ENCODE data around the gene MAIP1.
"Not testable (repeated sequence)": the region's sequence is repeated elsewhere in the genome, so short reads cannot be mapped to it uniquely, and the experiment has no call there.

MAIP1 gene, protein sequence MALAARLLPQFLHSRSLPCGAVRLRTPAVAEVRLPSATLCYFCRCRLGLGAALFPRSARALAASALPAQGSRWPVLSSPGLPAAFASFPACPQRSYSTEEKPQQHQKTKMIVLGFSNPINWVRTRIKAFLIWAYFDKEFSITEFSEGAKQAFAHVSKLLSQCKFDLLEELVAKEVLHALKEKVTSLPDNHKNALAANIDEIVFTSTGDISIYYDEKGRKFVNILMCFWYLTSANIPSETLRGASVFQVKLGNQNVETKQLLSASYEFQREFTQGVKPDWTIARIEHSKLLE

DNA sequence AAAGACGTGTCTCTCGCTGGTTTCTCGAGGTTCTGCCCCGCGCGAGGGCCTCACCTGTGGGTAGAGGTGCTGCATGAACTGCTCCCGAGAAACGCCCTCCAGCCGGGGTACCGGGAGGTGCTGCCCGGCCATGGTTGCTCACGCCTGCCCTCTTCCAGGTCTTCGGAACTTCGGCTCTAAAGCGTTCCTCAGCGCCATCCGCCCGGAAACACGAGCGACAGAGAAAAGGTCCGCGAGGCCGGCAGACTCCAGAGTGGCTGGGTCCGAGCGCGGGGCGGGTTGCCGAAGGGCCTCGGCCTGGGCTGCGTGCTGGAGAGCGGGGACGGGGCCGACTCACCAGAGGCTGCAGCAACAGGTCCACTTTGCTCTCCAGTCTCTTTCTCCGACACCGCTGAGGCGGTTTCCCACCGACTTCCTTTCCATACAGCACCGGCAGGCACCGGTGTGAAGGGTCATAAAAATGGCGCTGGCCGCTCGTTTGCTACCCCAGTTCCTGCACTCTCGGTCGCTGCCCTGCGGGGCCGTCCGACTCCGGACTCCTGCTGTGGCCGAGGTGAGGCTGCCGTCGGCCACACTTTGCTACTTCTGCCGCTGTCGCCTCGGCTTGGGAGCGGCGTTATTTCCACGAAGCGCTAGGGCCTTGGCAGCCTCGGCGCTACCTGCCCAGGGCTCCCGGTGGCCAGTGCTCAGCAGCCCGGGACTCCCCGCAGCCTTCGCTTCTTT, at the start of gene MAIP1, which contains the start of gene TYW5:
TSS of gene MAIP1 (plus strand) at position 244 of the 723 bp plus-strand sequence. CDS start at position 461, 217 bp downstream.
TSS of gene TYW5 (minus strand) at position 153 of the 723 bp plus-strand sequence. CDS start at position 132, 21 bp downstream.
- peak; percentile 64 for DNase-seq (ENCODE audit: low read depth in 1 of 2, low spot score in 1 of 2)

DNA sequence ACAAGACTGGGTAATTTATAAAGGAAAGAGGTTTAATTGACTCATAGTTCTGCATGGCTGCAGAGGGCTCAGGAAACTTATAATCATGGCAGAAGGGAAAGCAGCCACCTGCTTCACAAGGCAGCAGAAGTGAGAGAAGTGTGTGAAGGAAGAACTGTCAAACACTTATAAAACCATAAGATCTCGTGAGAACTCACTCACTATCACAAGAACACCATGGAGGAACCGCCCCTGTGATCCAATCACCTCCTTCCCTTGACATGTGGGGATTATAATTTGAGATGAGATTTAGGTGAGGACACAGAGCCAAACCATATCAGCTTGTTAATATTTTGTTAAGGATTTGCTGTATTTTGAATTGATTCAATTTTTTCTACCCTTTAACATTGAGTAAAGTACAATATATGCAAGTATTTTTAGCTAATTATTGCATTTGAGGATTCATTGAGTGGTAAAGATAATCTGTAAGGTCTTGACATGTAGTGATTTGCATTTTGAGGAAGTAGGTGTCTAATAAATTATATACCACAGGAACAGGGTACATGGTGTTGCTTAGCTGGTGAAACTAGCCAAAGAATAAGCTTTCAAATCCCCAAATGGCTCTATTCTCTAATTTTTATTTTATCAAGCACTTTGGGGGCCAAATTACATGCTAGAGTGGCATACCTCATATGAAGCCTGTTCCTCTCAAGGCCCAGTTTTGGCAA, 48.2 kb upstream of the MAIP1 start:
- DNase-seq (ENCODE audit: low read depth in 1 of 2, low spot score in 1 of 2): no peak

DNA sequence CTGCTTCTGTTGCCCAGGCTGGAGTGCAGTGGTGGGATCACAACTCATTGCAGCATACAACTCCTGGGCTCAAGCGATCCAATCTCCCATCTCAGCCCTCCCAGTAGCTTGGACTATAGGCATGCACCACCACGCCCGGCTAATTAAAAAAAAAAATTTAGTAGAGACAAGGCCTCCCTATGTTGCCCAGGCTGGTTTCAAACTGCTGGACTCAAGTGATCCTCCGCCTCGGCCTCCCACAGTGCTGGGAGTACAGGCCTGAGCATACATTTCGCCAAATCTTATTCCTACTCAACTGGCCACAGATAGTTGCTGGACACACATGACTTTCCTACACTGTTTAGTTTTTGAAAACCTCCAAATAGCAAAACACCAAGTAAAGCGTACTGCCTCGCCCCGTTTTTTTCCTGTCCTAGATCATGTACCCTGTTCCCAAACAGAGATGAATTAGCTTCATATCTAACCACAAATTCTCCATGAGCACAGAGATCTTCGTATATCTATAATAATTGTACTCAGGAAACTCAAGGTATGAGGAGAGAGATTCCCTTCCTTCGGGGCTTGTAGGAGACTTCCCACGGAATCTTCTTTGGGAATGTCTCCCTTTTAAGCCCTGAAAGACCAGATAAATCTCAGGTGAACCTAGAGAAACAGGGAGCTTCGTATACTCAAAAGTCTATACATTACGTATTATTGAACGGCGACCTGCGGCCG, 44.9 kb upstream of the MAIP1 start:
- no peak for DNase-seq (ENCODE audit: low read depth in 1 of 2, low spot score in 1 of 2)

DNA sequence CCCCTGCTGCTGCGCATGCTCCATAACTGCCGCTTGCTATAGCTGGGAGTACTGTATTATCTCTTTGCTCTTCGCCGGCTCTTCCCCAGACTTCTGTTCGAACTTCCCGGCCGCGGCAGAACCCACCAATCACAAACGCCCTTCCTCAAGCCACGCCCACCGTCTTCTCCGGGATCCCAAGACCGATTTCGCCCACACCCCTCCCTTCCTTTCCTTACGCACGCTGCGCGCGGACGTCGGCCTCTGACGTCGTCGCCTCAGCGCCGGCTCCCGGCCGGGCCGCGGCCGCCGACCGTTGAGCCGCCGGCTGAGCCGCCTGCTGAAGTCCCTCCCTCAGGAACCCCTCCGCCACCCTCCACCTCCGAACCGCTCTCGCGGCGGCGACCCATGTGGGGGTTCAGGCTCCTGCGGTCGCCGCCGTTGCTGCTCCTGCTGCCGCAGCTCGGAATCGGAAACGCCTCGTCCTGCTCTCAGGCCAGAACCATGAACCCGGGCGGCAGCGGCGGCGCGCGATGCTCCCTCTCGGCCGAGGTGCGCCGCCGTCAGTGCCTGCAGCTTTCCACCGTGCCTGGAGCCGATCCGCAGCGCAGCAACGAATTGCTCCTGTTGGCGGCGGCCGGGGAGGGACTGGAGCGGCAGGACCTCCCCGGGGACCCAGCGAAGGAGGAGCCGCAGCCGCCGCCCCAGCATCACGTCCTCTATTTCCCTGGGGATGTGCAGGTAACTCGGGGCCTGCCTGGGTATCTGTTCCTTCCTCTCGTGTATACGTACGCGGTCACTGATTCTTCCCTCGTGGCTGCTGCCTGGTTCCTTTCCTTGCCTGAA, 44.1 kb upstream of the MAIP1 start, which contains the start of gene C2orf69:
TSS of gene C2orf69 (plus strand) at position 242 of the 825 bp plus-strand sequence. CDS start at position 388, 146 bp downstream.
- DNase-seq (ENCODE audit: low read depth in 1 of 2, low spot score in 1 of 2): peak; percentile 80 to 82

DNA sequence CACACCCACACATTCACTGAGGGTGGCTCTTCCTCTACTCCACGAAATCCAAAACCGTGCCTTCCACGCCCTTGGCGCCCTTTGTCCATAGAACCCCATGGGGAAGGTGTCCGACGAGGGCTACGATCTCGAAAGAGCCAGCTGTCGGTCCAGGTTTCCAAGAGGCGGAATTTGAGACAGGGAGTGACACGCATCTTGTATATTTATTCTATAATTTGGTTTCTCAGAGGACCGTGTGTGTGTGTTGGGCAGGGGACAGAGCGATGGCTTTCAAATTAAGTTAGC, 43.6 kb upstream of the MAIP1 start:
- DNase-seq (ENCODE audit: low read depth in 1 of 2, low spot score in 1 of 2): no peak

DNA sequence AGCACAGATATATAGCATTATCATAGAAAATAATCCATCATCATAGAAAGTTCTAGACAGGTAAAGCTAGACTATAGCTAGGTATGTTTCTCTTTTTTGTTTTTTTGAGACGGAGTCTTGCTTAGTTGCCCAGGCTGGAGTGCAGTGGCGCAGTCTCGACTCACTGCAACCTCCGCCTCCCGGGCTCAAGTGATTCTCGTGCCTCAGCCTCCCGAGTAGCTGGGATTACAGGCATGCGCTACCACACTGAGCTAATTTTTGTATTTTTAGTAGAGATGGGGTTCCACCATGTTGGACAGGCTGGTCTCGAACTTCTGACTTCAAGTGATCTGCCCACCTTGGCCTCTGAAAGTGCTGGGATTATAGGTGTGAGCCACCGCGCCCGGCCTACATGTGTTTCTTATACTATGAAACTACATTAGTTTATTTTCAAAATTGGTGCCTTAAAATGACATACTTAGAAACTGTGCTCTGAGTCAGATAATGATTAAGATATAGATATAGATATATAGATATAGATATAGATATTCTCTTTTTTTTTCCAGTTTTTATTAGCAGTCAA, 42.7 kb upstream of the MAIP1 start:
- not testable (repeated sequence) for DNase-seq (ENCODE audit: low read depth in 1 of 2, low spot score in 1 of 2)

DNA sequence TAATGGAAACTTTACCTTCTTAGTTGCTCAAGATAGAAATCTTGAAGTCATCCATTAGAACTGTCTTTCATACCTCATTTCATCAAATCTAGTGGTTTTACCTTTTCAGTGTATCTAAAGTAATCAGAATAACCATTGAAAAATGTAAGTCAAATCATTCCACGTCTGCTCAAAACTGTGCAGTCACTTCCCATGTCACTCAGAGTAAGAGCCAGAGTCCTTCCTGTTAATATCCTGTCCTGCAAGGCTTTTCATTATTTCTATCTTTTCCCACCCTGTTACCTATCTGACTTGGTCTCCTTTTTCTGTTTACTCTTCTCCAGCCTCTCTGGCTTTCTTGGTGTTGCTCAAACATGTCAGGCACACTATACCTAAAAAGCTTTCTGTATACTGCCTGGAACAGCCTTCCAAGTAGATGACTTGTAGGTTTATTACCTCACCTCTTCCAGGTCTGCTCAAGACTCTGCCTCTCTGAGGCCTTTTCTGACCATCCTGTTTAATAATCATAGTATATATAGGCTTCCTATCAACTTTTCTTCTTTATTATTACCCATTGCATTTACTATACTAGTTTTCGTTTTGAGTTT, 40.9 kb upstream of the MAIP1 start:
- DNase-seq (ENCODE audit: low read depth in 1 of 2, low spot score in 1 of 2): no peak

DNA sequence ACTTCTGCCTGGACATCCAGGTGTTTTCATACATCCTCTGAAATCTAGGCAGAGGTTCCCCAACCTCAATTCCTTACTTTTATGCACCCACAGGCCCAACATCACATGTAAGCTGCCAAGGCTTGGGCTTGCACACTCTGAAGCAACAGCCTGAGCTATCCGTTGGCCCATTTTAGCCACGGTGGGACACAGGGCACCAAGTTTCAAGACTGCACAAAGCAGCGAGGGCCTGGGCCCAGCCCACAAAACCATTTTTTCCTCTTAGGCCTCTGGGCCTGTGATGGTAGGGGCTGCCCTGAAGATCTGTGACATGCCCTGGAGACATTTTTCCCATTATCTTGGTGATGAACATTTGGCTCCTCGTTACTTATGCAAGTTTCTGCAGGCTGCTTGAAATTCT, 38.4 kb upstream of the MAIP1 start:
- DNase-seq (ENCODE audit: low read depth in 1 of 2, low spot score in 1 of 2): no peak

DNA sequence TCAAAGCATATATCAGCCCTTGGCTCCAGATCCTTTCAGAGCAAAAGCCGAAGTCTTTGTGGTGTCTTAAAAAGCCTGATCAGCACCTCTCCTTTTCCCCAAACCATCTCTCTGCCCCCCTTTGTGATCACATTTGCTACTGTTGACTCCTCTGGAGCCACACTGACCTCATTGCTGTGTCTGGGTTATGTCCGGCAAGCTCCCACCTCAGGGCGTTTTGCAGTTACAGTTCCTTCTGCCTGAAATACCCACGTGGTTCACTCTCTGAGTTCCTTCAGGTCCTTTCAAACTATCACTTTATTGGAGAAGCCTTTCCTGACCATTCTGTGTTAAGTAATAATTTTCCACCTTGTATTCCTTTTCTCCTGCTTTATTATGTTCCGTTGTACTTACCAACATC, 32.5 kb upstream of the MAIP1 start:
- no peak for DNase-seq (ENCODE audit: low read depth in 1 of 2, low spot score in 1 of 2)

DNA sequence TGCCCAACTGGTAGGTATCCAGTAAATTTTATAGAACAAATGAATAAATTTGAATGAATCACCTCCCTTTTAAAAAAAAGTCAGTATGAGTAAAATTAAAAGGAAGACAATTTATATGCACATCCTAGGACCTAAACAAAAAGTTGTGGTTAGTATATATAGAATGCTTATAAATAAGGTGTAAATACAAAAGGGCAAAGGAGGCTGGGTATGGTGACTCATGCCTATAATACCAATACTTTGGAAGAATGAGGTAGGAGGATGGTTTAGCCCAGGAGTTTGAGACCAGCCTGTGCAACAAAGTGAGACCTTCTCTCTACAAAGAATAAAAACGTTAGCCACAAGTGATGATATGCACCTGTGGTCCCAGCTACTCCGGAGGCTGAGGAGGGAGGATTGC, 31.5 kb upstream of the MAIP1 start:
- no peak for DNase-seq (ENCODE audit: low read depth in 1 of 2, low spot score in 1 of 2)

DNA sequence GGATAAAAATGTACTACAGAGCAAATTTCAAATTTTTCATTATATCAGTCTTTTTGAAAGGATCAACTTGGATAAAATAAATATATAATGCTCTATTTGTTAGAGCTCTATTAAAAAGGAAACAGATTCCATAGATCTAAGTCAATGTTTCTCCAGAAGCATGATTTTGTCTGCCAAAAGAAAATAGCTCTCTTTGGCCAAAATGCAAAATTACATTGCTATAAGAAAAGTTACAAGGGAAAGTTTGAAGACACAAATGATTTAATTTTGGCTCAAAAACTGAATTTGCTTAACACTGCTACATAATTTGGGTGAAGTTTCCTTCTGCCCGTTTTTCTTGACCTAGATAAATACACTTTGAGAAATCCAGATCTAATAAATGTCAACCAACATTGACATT, 28.6 kb upstream of the MAIP1 start:
- DNase-seq (ENCODE audit: low read depth in 1 of 2, low spot score in 1 of 2): no peak

DNA sequence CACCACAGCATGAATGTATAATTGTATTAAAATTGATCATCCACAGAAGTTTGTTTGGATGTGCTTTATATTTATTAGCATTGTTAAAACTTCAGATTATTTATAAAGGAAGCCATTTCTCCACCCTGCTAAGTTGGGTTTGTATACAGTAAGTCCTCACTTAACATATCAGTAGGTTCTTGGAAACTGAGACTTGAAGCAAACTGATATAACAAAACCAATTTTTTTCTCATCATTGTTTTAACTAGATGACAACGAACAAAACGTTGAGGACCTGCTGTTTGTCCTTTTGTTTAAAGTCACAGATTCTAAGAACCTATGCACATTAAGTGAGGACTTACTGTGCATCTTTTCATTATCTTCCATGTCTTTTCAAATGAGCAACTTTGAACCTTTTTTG, 27.2 kb upstream of the MAIP1 start:
- no peak for DNase-seq (ENCODE audit: low read depth in 1 of 2, low spot score in 1 of 2)

DNA sequence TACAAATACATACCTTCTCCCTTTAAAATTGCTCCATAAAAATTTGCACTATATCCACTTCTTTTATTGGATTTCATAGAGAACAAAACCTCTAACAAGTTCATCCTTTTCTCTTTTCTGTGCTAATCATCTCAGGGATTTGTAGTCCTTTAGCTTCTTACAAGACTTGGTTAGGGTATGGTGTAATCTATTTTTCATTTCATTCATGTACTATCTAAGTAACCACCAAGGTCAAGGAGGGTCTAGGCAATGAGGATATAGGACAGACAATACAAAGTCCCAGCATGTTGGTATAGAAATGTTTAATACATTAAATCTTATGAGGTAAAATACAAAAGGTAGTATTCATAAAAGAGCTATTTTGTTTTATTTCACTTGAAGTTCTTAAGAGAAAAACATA, 26.8 kb upstream of the MAIP1 start:
- DNase-seq (ENCODE audit: low read depth in 1 of 2, low spot score in 1 of 2): no peak

DNA sequence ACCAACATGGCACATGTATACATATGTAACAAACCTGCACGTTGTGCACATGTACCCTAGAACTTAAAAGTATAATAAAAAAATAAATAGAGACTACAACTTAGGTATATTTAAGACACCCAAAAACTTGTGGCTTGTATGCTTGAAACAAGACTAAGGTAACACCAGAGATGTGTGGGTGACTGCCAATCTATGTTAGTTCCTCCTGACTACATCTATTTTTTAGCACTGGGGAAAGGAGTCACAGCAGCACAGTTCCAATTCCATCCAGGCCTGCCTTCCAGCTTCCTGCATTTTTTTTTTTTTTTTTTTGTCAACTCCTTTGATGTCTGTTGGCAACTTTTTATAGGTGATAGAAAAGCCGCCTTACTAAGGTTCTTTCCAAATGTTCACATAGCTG, 26.1 kb upstream of the MAIP1 start:
- no peak for DNase-seq (ENCODE audit: low read depth in 1 of 2, low spot score in 1 of 2)

DNA sequence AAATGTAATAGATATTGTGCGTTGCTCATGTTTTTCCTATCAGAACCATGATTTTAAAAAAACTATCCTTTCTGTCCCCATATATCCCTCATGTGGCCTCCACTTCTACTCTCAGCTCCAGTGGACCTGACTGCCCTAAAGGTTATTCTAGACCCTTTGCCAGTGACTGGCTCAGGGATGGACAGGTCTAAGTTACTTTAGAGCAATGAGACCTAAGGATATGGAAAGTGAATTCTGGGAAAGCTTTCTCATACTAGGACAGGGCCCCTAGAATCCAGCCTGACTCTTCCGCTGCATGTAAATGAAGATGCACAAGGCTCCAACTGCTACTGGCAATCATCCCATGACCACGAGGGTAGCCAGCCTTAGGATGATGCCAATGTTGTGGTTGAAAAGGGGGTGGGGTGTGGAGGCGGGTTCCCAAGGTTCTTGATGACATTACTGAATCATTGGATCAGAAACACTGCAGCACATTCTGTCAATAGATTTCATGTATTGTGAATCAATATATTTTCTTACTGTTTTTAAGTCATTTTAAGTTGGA, 23.0 kb upstream of the MAIP1 start:
- DNase-seq (ENCODE audit: low read depth in 1 of 2, low spot score in 1 of 2): no peak

DNA sequence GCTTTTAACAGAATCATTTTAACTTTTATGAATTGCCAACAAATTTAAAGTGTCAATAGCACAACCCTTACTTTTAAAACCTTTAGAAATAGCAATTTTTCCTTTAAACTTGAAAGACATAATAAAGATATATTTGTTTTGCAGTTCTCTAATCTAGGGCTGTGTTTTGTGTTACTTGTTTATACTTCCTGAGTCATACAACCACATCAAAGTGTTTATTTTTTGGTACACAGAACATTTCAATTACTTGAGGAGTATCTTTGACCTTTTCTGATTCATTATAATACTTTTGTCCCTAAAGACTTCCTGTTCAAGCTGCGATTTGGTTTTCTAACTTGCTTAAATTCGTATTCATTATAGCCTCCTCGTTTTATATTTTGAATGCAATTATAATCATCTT, 21.9 kb upstream of the MAIP1 start:
- no peak for DNase-seq (ENCODE audit: low read depth in 1 of 2, low spot score in 1 of 2)

DNA sequence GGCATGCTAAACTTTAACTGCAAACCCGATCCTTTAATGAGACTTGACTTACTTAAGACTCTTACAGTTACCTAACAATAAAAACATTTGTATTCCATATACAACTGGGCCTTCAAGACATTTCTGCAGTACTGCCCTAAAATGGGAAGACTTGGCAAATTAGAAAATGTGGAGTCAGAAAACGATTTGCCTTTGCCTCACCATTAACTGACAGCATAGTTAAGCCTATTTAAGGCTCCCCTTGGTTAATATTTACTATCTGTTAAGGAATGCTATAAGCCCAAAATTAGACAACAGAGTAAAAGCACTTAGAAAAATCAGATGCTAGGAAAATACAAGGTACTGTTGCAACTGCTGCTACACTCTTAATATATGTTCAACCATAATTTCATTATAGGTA, 18.8 kb upstream of the MAIP1 start:
- DNase-seq (ENCODE audit: low read depth in 1 of 2, low spot score in 1 of 2): no peak

DNA sequence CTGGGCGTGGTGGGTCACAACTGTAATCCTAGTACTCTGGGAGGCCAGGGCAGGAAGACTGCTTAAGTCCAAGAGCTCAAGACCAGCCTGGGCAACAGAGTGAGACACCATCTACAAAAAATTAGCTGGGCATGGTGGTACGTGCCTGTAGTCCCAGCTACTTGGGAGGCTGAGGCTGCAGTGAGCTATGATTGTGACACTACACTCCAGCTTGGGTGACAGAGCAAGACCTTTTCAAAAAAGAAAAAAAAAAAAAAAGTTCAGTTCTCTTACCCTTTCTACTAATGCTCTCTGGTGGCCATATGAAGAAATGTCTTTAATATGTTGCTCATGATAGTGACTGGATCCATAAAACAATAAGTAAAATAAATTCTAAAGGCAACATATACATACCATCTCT, 15.0 kb upstream of the MAIP1 start:
- no peak for DNase-seq (ENCODE audit: low read depth in 1 of 2, low spot score in 1 of 2)

DNA sequence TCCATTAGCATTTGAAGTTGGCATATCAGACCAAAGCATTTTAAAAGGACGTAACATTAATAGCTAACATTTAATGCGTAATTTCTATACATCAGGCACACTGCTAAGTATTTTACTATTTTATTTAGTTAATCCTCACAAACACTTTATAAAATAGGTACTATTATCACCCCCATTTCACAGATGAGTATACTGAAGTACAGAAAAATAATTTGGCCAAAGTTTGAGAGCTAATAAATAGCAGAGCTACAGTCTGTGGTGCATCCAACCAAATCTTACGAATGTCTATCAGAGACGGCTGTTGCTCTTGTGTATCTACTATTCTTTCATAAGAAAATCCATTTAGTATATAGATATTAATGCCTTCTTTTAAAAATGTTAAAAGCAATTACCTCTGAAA, 12.0 kb upstream of the MAIP1 start:
- DNase-seq (ENCODE audit: low read depth in 1 of 2, low spot score in 1 of 2): no peak

DNA sequence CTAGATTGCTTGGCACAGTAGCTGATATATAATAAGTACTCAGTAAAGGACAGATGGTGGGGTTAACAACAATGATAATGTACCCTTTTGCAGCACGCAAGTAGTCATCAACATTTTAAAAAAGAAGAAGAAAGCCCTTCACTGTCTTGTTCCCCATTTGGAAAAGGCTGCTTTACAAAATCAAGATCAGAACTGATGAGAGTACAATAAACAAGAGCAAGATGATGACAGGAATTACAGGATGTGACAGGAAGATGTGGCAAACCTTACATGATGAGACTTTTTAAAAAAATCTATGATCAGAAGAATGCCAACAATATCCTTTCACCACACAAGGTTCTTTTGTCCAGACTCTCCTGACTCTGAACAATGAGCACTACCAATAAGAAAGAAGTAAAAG, 9.2 kb upstream of the MAIP1 start:
- DNase-seq (ENCODE audit: low read depth in 1 of 2, low spot score in 1 of 2): no peak

Data from activated T-helper 1 cell treated with anti-CD3 and anti-CD28 coated beads, Interleukin-2, amount 50 U/mL, for 16 hours (primary cell).